NOMO-1 treated with dmso at 0.1 percent for 144 hours (cell line): ENCODE data around the gene TMTC2.
"Not testable (repeated sequence)": the region's sequence is repeated elsewhere in the genome, so short reads cannot be mapped to it uniquely, and the experiment has no call there.

Experiments used
- DNase-seq: peaks from one replicate; lab custom pipeline; 2025; ENCODE audit not compliant: unreplicated experiment; lab: John Stamatoyannopoulos, UW

TMTC2 gene

DNA sequence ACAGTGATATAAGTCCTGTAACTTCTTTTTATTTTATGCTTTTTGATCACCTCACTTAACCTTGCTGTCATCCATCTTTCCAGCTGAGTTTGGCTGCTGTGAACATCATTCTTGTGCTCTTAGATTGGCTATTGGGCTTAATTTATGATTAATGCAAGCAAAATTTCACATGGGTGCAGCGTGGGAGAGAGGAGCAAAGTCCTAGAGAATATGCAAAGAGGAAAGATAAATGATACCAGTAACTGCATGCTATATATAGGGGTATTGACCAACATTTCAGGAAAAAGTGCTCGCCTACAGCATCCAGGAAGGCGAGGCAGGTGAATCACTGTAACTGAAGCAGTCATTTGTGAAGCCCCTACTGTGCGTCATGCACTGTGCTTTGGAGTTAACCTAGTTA, 153.1 kb downstream of the TMTC2 start:
- DNase-seq, result no peak

DNA sequence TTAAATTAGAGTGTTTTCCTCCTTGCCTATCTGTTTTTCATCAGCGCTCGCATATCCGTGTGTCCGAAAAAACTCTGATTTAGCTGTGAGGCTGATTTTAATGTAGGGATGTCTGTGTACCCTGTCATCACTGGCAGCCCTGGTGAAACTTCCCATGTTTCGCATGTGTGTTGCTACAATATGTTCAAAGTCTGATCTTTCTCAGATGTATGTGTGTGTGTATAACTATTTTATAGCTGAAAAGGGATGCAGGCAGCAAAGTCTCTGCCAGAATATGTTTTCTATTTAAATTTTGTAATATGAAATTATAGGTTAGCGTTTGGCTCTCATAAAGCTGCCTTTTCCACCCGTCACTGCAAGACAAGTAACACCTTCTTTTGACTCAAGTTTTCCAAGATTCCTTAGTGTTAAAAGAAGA, 154.8 kb downstream of the TMTC2 start:
- DNase-seq, result no peak

DNA sequence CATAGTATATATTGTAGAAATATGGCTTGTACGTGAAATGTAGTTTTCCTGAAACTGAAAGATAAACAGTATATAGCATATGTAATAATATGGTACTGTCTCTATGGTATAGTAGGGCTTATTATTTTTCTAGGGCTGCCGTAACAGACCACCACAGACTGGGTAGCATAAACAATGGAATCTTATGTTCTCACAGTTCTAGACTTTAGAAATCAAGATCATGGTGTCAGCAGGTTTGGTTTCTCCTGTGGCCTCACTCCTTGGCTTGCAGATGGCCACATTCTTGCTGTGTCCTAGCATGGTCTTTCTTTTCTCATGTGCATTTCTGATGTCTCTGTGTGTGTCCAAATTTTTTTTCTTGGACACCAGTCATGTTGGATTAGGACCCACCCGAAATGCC, 155.8 kb downstream of the TMTC2 start:
- DNase-seq, result no peak

DNA sequence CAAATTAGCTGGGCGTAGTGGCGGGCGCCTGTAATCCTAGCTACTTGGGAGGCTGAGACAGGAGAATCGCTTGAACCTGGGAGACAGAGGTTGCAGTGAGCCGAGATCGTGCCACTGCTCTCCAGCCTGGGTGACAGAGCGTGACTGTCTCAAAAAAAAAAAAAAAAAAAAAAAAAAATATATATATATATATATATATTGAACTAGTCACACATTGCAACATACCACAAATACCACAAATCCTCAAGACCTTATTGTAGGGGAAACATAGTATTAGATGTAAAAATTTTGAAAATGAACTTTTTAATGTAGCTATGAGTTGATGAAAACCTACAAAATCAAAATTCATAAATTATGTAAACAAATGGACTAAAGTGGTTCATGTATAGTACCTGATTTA, 158.4 kb downstream of the TMTC2 start:
- DNase-seq, result not testable (repeated sequence)

DNA sequence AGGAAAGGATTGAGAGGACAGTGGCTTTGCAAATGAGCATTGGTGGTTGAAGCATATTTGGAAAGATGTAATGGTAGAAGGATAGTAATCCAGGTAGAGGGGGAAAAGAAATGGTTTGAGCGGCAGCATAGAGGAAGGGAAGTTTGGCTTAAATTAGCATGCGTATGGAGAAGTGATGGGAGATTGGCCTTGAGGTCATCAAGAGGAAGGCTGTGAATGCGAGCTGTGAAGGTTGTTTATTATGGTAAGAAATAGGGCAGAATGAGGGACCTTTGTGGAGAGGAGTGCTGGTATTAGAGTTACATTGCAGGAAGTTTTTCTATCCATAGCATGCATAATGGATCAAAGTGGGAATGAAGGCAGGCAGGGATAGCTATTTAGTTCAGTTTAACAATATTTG, 162.1 kb downstream of the TMTC2 start:
- no peak for DNase-seq

DNA sequence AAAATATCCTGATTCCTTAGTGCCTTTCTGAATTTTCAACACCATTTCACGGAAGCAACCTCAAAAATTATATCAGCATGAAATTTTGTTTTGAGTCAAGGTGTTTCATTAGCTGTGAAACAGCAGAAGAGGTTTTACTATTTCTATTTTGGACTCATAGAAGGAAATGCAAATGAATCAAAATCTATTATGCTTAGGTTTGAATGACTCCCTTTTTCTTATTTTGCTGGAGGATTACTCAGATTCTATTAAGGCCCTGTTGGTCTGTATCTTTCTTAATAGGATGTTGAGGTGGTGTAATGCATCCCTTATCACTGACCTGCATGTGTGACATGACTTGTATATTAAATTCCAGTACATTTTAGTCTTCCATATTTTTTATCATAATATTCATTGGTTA, 165.8 kb downstream of the TMTC2 start:
- no peak for DNase-seq

DNA sequence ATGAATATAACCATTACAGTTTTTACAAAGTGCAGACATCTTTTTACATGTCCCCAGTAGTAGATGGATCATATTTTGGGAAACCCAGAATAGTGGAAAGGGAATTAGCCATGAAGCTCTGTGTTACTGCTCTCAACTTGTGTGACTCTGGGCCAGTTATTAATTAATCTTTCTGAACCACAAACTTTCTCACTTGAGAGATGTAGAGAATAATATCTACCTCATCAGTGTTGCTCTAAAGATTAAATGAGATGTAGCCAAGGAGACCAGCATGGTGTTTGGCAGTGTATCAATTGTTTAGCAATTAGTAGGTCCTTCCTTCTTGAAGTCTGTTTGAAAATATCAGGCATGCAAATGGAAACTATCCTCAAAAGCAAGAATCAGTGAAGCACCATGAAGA, 169.2 kb downstream of the TMTC2 start:
- DNase-seq, result no peak

DNA sequence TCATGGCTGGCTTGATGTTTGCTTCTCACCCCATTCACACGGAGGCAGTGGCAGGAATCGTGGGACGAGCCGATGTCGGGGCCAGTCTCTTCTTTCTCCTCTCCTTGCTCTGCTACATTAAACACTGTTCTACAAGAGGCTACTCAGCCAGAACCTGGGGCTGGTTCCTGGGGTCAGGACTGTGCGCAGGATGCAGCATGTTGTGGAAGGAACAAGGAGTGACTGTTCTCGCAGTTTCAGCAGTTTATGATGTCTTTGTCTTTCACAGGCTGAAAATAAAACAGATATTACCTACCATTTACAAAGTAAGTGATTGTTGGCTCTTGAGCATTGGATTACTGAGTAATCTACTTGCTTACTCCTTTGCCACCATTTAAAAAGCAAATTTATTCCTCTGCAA, 170.6 kb downstream of the TMTC2 start:
- DNase-seq, result no peak

DNA sequence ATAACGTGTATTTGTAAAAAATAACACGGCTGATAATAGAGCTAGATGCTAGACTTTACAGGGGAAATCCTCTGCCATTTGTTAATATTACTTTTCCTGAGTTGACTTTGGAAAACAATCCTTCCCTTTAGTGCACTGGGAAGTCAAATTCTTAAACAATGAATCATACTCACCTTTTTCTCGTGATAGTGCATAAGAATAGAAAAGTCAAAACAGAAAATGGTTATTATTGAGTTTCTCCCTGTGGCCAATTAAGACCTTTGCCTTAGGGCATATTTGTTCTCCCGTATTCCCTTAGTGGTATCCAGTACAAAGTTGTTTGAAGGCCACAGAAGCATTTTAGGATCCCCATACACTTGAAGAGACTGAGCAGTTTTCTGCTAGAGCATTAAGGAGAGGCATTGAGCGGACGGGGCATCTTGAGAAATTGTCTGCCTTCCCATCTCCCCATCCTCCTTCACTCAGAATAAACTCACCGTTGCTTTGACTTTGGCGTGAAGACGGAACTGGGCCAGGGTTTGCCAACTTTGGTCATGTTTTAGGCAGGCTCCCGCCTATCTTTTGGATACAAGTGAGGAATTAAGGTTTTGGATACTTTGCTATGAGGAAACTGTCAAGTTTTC, 171.3 kb downstream of the TMTC2 start:
- no peak for DNase-seq

DNA sequence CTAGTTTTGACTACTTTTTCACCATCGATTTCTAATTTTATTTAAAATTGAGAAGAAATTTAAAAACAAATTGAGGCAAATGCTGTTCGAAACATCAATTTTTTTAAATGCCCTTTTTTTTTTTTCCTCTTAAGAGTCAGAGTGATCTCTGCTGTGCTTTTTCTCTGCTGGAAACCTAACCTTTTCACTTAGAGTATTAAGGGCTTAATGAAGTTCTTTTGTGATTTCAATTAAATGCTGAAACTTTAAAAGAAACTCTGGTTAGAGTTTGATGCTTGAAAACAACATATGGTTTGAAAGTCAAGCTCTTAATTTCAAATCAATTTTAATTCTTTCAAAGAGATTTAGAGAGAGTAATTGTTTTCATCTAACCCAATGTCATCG, 171.8 kb downstream of the TMTC2 start:
- DNase-seq, result no peak

DNA sequence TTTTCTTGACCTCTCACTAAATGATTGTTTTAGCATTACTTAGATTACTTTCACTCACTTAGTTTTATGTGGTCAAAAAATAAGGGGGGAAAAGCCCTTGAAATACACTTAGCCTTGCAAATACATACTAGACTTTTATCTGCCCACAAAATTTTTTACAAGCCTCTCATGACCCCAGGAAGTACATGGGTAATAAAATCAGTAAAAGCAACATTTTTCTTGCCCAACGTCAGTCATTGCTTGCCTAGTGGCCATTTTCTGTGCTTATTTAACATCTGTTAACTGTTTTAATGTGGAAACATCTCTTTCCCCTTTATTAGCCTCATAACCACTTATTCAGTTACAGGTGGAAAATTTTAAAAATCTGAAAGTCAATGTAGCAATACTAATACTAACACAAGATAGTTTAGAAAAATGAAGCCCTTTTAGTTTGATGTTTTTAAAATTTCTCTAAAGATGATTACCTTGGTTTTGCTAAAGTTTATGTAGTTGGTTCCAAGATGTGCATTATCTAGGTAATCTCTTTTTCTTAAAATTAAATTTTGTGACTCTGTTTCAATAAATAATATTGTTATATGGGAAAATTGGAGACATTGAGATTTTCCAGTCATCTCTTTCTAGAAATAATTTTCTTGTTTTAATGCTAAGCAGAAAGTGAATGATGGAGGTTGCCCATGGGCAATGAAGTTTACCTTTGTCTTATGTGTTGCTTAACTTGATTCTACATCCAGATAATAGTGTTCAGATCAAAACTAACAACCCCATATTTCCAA, 175.5 kb downstream of the TMTC2 start:
- DNase-seq, result no peak

DNA sequence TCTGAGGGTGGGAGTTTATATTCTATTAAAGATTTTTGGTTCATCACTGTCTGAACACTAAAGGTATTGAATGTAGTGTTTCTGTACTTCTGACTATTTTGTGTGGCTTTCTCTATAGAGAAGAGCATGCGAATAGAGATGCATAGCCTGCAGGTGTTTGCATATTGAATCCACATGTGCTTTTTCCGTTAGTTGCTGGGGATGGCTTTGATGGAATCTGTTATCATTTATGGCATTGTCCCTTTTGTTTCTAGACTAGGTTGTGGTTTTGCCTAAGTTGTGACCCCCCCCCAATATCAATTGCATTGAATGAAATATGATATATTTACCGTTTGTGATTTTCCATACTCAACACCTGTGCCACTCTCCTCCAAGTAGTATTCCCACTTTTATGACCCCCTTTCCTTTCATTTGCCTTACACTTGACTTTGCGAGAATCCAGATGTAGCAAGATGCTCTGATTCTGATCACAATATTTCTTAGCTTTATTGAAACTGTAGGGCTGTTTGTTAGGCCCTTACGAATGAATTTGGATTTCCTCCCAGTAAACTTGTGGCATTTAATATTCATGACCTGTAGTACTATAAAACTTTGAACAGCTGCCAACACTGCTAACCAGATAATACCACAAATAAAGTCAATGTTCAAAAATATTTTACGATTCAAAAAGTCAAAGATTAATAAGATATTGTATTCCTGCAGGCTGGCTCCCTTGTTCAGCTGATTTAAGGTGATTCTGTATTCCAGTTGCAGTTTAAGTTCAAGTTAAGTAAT, 176.4 kb downstream of the TMTC2 start:
- no peak for DNase-seq

DNA sequence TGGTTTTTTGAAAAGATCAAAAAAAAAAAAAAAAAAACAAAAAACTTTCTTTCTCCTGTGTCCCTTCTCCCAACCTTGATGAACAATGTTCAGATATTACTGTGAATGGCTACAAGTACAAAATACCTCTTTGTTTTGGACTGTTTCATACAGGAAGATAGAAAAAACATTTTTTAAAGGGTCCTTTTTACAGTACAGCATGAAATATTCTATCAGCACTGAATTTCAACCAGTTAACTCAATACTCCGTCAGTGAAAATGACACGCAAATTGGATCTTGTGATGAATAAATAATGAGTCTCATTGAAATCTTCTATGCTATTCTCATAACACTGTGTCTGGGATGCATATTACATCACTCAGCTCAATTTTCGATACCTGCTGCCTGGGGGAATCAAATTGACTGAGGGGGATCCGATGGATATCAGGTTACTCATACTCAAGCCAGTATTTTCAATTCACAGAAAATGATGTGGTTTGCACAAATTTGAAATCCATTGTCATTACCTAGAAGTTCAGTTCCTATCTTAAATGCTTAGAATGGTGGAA, 179.6 kb downstream of the TMTC2 start:
- no peak for DNase-seq

DNA sequence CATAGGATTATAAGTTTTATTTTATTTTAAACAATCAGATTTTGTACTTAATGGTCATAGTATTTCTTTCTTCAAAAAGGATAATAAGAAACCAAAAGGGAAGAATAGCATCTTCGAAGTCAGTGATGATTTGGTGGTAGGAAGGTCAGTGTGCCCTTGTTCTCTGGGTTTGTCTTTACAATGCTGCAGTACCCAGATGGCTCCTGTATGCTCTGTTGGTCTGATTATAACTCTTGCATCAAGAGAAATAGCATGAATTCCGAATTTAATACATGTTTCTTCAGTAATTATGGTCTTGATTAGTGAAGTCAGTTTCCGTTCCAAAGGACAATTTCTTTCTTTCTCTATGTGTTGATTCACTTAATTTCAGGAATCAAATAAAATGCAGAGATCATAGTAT, 180.2 kb downstream of the TMTC2 start:
- no peak for DNase-seq

DNA sequence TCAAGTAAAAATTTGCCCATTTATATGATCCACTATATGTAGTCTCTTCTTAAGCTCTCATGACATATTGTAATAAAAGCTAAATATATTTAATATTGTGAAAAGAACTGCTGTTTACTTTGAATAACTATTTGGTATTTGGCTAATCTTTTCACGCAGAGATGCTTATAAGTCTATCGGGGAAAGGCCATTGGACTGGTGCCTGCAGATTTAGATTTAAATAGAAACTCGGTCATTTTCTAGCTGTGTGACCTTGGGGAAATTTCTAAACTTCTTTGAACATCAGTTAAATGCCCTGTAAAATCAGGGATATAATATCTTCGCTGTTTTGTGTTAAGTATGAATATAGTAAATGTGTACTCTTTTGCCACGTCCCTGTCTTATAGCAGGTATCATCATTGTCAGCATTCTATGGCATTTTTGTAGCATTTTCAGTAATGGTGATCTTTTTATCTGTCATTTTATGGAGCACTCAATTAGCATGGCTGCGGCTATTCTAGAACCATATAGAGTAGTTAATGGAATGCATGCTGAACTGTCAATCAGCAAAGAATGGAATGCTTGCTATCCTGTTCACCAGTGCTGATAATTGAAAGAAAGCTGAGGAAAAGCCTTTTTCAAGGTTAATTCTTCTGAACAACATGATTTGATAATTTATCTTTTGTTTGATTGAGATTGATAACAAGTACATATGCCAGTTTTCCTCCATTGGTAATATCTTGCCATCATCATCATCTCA, 181.2 kb downstream of the TMTC2 start:
- no peak for DNase-seq

DNA sequence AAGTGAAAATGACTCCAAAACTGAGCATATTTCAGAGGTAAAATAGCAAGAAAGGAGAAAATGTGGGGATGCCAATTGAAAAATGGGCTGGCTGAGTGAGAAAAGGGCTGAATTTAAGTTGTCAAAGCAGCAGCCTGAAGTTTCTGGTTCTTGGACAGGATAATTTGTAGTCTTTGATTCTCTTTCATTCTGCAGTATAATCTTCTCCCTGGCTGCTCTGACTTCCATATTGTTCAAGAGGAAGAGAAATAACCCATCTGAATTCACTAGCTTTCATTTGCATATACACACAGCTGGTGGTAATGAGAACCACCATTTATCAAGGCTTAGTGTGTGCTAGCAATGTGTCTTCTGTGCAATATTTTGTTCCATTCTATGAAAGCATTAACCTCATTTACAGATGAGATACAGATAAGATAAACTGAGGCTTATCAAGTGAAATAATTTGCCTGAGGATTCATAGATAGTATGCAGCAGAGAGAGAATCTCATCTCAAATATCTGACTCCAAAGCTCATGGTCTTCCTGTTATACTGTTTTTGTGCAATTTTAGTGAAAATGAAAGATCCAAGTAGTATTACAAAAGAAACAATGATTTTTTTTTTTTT, 184.2 kb downstream of the TMTC2 start:
- DNase-seq, result no peak

DNA sequence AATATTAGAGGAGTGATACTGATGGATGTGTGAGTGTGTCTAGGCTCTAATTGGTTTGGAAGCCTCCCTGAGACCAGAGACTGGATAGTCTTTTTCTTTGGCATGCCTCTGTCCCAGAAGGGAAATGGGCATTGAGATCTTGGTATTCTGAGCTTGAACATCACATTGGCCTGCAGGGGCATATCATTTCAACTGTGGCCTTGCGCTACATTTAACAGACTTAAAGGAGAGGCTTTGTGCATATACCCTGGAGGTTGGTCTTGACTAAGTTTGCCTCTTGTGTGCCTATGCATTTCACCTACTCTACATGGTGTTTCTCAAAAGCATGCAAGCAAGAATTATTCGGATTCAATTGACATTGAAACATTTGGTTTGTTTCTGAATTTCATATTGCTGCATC, 185.4 kb downstream of the TMTC2 start:
- no peak for DNase-seq

DNA sequence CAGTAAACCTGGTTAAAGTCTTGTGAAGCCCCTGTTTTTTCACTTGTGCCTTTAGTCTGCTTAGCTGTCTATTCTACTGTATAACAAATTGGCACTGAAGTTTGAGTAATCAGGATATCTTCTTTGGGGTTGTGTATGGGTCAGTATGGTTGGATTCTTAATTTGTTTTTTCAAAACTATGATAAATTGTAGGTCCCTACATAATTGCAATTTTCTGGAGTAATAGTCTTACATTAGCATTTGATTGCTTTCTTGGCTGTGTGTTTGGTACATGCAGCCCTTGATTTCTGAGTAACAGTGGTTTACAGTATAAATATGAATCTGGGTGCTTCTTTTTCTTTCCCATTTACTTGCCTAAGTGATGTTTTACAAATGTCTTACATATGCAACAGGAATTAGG, 186.6 kb downstream of the TMTC2 start:
- DNase-seq, result no peak

DNA sequence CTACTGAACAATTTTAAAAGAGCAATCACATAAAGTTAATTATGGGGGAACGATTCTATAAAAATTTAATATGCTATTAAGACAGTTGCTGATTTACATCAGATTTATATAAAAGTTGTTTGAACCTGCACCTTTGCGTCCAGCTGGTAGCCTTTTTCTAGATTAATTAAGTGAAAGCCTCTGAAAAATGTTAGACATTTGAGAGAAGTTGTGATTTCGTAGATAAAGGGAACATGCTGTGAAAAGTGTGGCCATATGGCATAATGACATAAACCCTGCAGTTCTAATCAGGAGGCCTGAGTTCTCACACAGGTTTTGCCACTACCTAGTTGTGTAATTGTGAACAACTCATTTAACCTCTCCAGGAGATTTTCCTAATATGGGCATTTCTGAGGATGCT, 187.2 kb downstream of the TMTC2 start:
- no peak for DNase-seq

DNA sequence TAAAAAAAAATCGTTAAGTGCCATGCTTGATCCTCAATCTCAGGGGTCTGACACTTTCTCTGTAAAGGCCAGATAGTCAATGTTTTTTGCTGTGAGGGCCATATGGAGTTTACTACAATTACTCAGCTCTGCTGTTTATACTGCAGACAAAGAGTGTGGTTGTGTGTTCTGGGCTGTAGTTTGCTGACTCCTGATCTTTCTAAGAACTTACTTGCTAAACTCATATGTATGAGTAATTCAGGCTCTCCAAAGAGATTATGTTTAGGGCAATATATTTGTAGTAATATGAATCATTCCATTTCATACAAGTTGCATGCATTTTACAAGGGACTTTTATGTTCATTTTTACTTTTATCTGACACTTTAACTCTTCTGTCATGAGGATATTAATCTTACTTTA, 188.2 kb downstream of the TMTC2 start:
- DNase-seq, result no peak

DNA sequence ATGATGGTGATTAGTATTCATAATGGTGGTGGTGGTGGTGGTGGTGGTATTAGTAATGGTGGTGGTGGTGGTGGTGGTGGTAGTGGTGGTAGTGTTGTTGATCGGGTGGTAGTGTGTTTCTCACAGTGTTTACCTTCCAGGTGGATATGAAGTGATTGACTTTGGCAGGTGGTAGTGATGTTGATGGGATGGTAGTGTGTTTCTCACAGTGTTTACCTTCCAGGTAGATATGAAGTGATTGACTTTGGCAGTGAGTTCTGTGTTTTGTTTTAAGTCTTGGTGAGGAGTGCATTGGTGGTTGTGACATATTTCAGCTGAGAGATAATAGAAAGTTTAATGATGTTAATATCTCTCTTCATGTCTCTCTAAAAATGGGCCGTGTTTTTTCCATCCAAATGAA, 189.4 kb downstream of the TMTC2 start:
- no peak for DNase-seq
